Lower leg skin (tissue), 4 donors: ENCODE measurements around the gene PTPRN2. TPM values are rescaled to one million over a fixed set of nuclear protein-coding genes. Genes with fewer than 3 reads are reported as not detected.

Experiments
- DNase-seq, 2 donors: peaks; one replicate each; pipeline ENCODE4 v3.0.0-alpha.2; 2019; ENCODE audit warnings: low spot score in 2 of 2
- H3K4me3 ChIP-seq: fragments of 200-600 bp; sonication (generic); 2 replicates; pipeline ENCODE4 v1.5.1; 2017; ENCODE audit warnings: mild to moderate bottlenecking, low read depth; ENCODE audit not compliant: poor library complexity, severe bottlenecking
- POLR2A ChIP-seq, 2 donors: fragments of 450-650 bp; IDR thresholded peaks; one replicate each; pipeline ENCODE4 v1.6.1; 2016 to 2017; ENCODE audit warnings: antibody characterized with exemption in 2 of 2, mild to moderate bottlenecking in 1 of 2, moderate library complexity in 1 of 2
- WGBS, 2 donors: methylation state at CpG; one replicate each; pipeline ENCODE4 v1.1.5; 2018; 5-methylcytosine and 5-hydroxymethylcytosine counted together
- intact Hi-C: fragments of 100-400 bp; cut with DNase I; formaldehyde crosslinking; loops from one replicate; pipeline ENCODE4 v1.15.0; 2023; ENCODE audit warnings: low total_unique reads
- total RNA-seq, 4 donors: library from RNA; depleted of rRNA; stranded (reverse); fragments of >200 nt; gene quantifications; one replicate each; pipeline ENCODE4 v1.1.0, GENCODE V29; 2016
- TF ChIP-seq, protein P1 (sequence below), 3 donors: fragments of 450-650 bp; IDR thresholded peaks; one replicate each; pipeline ENCODE4 v1.5.1; 2016; ENCODE audit warnings: antibody characterized with exemption in 3 of 3, mild to moderate bottlenecking in 3 of 3, moderate library complexity in 2 of 3

Gene PTPRN2
- total RNA-seq, 4 donors from 2014 or later, result 0.11 to 1.6 (median 0.92) TPM

DNA sequence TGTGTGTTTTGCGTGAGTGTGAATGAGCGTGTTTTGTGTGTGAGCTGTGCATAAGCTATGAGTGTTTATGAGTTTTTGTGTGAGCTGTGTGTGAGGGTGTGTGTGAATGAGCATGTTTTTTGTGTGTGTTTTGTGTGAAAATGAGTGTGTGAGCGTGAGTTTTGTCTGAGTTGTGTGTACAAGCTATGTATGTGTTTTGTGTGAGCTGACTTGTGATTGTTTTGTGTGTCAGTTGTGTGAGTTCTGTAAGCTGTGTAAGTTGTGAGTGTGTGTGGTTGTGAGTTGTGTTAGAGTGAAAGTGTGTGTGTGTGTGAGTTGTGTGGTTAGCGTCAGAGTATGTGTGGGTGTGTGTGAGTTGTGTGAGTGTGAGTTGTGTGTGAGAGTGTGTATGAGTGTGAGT lies 343.2 kb downstream of the PTPRN2 start:
- TF ChIP-seq POLR2A (IDR thresholded peaks at IDR 0.05), result no peak
- TF ChIP-seq, protein P1, sequence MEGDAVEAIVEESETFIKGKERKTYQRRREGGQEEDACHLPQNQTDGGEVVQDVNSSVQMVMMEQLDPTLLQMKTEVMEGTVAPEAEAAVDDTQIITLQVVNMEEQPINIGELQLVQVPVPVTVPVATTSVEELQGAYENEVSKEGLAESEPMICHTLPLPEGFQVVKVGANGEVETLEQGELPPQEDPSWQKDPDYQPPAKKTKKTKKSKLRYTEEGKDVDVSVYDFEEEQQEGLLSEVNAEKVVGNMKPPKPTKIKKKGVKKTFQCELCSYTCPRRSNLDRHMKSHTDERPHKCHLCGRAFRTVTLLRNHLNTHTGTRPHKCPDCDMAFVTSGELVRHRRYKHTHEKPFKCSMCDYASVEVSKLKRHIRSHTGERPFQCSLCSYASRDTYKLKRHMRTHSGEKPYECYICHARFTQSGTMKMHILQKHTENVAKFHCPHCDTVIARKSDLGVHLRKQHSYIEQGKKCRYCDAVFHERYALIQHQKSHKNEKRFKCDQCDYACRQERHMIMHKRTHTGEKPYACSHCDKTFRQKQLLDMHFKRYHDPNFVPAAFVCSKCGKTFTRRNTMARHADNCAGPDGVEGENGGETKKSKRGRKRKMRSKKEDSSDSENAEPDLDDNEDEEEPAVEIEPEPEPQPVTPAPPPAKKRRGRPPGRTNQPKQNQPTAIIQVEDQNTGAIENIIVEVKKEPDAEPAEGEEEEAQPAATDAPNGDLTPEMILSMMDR (IDR thresholded peaks at IDR 0.05), result no peak
- WGBS, 2 donors, result 92 to 97% methylated on average over 4 of the region's 4 CpGs
- no peak overlapping the region for H3K4me3 ChIP-seq
- no peak for DNase-seq
- intact Hi-C loops, result no loop called here

DNA sequence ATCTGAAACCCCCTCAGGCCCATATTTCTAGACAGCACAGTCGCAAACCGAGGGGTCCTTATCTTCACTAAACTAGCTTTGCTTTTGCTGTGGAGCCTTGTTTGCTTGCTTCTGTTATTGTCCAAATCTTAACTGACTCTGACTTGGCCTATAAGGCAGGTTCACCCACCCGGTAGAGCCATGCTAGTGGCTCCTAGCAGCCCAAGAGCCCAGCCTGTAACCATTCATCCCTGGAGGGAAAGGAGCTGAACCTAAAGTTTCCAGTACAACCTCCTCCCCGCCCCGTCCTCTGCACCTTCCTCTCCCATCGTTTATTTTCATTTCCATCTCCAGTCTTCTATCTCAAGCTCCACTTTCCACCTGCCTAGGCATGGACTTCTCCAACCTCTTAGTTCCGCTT lies 345.7 kb downstream of the PTPRN2 start:
- 81 to 86% methylated on average over 7 of the region's 7 CpGs for WGBS, 2 donors
- intact Hi-C loops, result no loop called here
- no peak for DNase-seq
- TF ChIP-seq, protein P1 (IDR thresholded peaks at IDR 0.05), result no peak
- no peak for TF ChIP-seq POLR2A (IDR thresholded peaks at IDR 0.05)
- H3K4me3 ChIP-seq, result no peak overlapping the region

DNA sequence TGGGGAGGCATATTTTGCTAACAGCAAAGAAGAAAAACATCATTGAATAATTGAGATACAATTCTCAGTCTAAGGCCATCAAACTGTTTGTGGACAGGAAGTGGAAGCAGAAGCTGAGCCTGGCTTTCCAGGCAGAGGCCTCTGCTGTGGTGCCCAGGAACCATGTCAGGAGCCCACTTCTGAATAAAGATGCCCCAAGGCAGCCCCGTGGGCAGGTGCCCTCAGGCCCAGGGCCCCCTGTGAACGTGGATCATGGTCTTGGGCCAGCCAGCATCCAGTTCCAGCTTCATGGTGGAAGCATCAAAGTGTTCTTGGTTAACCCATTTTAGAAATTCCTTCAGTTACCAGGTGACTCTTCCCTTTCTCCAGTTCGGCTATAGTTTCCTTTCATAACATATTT lies 346.8 kb downstream of the PTPRN2 start:
- TF ChIP-seq, protein P1 (IDR thresholded peaks at IDR 0.05), result no peak
- TF ChIP-seq POLR2A (IDR thresholded peaks at IDR 0.05), result no peak
- intact Hi-C loops, result no loop called here
- DNase-seq, result peak in 1 of 2 donors; percentile 67
- 79 to 82% methylated on average over 3 of the region's 3 CpGs for WGBS, 2 donors
- no peak overlapping the region for H3K4me3 ChIP-seq

DNA sequence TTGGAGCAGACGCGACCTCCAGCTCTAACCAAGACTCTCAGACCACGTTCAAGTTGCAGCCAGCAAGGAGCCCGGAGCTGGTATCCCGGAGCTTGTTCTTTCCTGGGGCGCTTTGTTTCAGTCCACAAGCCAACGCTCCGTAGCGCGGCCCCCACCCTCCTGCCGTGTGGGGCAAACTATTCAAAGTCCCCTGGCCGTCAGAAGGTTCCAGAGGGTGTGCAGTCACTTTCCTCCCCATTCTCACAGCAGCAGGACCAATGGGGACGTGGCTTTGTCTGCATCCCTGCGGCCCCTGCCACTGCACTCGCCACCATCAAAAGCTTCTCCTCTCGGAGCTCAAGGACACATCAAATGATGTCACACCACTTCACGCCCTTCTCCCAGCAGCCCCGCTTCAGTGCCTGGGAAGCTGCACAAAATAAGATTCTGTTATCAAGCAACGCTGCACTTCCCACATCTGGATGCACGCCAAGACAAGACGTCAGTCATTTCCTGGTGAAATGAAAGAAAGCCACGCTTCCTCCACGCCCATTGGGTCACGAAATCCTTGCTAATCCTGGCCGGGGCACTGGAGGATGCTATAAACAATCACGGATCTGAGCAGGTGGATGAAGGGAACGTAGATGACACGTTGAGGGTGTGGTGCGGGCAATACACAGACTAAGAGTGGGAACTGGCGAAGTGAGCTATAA lies 348.2 kb downstream of the PTPRN2 start:
- DNase-seq, result peak in 1 of 2 donors; percentile 78
- 26 to 60% methylated on average over 30 of the region's 30 CpGs for WGBS, 2 donors
- TF ChIP-seq, protein P1 (IDR thresholded peaks at IDR 0.05), result no peak
- TF ChIP-seq POLR2A (IDR thresholded peaks at IDR 0.05), result no peak
- intact Hi-C loops, result no loop called here
- H3K4me3 ChIP-seq, result no peak overlapping the region

DNA sequence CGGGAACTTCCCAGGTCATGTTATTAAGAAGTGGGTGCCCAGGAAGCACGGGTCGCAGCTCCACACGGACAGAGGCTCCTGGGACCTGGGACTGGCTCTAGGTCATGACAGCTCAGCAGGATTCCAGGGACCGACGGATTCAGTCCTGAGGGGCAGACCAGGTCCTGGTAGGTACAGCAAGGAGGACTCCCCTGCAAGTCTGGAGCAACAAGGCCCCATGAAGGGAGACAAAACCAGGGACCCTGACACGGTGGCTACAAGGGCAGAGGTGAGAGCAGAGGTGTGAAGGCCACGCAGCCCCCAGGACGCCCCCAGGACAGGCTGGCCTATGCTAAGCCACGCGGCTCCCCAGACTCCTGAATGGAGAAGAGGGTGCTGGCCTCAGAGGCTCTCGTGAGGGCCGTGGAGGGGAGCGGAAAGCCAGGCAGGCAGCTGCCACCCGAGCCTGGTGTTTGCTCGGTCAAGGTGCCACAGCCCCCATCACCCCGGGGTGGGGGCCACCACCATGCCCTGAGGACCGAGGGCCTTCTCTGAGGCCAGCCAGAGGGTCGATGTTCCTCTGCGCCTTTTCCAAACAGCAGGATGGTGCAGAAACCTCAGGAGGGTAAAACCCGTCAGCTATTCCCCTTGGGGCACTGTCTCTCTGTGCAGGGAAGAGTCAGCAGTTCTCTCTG lies 348.9 kb downstream of the PTPRN2 start:
- WGBS, 2 donors, result 74 to 81% methylated on average over 19 to 21 of the region's 21 CpGs
- intact Hi-C loops, result no loop called here
- H3K4me3 ChIP-seq, result no peak overlapping the region
- DNase-seq, result no peak
- no peak for TF ChIP-seq POLR2A (IDR thresholded peaks at IDR 0.05)
- TF ChIP-seq, protein P1 (IDR thresholded peaks at IDR 0.05), result no peak
